Stimulated activated CD4-positive, alpha-beta T cell treated with anti-CD3 and anti-CD28 coated beads, Interleukin-4, amount 100 ng/mL, for 4 hours (primary cell): ENCODE measurements around the gene FARS2.

ENCODE experiments used
- DNase-seq, 2 experiments: peaks; one replicate each; pipeline ENCODE4 v3.0.0-alpha.2; 2020

The FARS2 gene

DNA sequence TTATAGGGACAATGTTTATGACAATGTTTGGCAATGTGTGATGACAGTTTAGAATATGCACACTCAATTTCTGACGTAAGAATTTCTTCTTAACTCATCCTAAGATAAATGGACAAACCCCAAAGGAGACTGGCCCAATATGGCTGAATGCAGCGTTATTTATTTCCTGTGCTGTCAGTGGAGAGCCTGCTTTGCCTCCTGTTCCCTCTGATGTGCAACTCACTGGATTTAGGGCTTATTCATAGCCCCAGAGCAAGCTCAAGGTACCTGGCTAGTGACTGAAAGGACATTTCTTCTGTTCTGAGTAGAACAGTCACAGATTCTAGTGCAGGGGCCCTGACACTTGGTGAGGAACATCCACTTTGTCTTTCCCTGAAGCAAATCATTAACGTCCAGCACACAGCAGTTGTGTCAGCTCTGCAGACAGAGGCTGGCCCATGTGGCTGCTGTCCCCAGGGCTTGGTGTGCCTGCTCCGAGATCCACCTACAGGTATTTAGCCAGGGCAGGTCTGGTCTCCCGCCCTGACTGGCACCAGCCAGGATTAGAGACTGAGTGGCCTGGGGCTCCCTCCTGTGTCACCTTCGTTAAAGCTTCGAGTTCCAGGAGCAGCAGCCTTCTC lies 64.8 kb downstream of the FARS2 start:
- no peak for DNase-seq

DNA sequence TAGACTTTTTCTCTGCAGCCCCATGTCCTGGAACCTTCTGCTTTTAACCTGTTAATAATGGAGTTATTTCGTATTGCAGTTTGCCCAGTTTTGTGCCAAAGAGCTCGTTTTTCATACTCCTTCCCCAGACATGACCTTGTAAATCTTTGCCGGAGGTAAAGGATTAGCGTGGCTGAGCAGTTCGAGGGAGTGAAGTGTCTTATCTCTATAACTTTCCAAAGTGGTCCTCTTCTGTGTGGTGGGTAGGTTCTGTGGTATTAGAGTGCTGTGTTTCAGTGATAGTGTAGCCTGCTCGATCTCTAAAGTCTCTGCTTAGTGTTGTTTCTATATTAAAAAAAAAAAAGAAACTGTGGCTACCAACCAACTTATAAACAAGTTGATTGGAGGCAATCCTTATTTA lies 67.5 kb downstream of the FARS2 start:
- no peak for DNase-seq

DNA sequence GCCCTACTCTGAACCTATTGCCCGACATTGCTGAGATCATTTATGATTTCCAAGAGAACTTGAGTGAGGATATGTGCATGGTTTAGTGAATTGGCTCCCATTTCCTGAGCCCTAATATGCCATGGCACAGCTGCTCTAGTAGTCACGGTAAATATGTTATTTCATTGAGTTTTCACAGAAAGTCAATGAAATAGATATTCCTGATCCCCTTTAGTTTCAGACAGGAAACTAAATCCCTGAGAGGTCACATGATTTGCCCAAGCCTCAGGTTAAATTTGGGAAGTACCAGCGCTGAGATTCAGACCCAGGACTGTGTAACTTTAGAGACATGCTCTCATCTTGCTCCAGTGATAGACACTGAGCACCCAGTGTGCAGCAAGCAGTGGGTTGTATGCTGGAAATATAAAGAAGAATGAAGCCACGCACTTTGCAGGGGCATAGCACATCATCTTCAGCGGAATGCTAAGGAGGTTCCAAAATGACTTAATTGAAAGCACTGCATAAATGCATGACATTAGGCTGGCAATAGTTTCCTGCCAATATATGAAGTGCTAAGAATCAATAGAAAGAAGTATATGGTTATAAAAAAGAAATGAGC lies 70.6 kb downstream of the FARS2 start:
- DNase-seq: no peak

DNA sequence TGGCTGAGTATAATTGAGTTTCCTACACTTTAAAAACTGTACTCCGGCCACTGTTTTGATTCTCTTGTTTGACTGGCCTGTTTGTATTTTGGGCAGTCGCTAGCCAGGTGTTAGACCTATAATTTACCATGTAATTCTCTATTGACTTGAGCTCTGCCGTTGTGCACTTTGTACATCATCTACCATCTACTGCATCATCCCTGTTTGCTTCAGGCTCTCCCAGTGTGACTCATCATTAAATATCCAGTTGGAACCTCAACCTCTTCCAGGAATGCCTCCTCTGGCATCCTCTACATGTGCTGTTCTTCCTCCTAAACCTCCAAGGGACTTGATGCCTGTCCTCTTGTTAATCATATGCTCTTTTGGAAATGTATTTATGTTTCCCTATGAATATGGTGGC lies 72.3 kb downstream of the FARS2 start:
- DNase-seq: no peak

DNA sequence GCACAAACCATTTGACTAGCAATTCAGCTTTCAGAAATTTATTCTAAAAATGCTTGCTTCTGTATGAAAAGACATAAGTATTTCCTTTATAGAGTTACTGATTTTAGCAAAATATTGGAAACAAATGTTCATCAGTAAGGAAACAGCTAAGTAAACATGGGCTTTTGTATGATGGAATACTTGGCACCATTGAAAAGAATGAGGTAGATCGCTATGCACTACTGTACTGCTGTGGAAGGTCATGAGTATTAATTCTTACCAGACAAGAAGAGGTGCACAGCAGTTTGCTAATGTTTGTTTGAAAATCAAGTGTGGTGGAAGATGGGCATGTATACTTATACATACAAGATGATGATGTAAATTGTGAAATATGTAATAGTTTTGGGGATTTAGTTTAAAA lies 73.0 kb downstream of the FARS2 start:
- no peak for DNase-seq

DNA sequence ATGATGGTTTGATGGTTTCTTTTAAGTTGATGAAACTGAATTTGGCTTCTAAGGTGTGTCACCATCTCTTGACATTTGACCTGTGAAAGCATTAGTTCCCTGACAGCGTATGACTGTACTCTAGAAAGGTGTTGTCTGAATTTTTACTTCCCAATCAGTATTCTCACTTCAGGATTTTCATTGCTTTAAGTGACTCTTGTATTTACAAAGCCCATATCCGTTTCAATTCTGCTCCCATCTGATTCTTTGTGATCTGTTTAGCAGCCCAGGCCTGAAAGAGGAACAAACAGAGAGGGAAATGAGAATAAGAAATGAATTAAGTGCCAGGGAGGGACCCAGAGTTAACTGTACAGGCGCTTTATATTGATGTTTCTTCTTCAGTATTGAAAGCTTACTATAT lies 73.7 kb downstream of the FARS2 start:
- DNase-seq: no peak

DNA sequence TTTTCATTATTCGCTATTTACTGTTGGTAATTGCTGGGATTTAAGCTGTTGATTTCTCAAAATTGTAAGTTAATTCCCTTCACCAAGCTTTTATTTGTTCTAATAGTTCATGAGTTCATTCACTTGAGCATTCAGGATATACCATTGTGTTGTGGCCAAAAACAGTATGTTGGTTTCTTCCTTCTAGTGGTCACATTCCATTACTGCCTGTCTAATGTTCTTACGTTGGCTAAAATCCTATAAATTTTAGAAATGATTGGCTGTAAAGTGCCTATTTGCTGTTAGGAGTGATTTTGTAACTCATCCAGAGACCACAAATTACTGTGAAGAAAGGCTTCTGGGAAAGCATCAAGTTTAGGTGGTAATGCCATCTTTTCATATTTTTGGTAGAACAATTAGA lies 76.3 kb downstream of the FARS2 start:
- DNase-seq: no peak

DNA sequence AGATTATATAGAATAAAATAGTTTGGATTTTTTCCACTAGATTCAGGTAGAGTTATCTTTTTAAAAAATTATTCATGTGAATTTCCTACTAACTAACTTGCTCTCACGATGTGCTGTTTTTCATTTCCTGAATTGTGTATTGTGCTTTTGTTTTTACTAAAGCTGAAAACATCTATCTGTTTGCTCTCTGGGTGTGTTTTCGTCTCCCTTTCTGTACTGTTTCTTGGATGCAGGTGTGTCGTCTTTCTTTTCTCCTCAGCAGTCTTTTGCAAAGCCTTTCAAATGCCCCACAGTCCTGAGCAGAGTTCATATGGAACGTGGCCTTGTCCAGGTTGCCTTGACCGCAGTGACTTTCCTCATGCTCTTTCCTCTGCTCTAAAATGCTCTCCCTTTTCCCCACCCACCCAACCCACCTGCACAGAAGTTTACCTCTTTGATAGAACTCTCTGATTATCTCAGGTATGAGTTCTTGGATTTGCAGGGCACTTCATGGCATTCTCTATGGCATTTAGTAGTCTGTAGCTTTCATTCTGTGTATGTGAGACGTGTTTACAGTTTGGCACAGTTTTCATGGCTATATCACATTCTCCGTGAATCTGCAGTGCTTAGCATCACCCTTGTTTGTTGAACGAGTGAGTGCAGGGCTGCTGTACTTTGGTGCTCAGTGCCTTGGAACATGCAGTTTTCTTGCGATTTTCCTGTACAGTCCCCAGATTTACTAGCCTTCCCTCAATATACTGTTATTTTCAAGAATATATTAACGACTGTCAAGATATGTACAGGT lies 77.1 kb downstream of the FARS2 start:
- no peak for DNase-seq

DNA sequence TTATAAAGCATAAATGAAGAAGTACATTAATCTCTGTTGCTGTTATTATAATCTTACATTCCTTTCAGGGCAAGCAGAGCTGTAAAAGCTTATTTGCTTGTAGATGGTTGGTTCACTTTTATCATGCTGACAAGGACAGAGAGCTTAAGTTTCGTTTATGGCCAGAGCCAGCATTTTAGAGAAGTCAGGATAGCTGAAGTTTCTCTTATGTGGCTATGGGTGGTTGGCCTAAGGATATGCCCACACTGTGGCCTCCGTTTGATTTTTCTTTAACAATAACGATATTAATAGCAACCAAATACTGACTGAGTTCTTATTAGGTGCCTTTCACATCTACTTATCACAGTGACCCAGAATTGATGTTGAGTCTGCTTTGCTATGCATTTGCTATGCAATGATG lies 78.5 kb downstream of the FARS2 start:
- DNase-seq: no peak

DNA sequence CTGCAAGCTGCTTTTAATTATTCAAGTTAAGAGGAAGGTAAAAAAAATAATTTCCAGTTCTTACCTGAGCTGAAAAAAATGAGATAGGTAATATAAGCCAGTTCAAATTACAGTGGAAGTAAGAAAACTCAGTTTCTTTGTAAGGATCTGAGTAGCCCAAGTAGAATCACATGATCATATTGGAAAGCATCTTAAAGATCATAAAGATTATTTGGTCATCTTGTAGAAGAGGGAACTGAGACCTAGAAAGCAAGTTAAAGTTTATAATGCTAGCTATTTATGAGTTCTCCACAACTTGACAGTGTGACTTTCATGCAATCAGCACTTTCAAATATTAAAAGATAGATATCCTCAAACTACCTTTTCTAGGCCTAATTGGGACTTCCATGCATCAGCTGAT lies 80.5 kb downstream of the FARS2 start:
- no peak for DNase-seq

DNA sequence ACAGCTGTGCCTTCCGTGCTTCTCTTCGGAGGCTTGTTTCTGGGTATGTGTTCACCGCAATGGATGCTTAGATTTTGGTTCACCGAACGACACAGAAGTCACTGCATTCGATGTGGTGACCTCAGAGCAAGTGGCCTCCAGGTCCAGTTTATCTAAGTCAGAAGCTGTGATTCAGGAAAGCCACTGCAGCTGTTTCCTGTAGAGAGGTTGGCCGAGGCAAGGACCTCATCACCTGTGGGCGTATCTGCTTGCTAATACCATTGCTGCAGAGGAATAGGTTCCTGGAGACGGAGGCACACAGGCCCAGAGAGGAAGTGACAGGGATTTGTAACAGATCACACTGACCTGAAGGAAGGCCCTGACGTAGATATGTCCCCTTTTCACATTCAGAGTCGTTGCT lies 82.7 kb downstream of the FARS2 start:
- no peak for DNase-seq

DNA sequence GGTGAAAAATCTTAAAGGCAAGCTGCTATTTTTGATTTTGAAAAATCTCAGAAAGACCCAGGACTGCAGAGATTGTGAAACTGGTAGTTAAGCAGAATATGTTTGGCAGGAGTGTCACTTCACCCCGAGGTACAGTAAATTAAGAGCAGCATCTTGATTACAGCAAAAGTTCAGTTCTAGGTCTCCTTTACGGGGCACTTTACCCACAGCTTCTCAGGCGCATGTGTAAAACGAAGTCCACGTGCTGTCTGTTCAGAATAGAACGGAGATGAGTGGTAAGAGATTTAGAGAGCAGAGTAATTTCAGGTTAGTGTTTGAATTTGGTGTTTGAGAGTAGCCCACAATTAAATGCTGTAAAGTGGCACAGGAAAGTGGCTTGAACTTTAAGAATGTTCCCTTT lies 84.0 kb downstream of the FARS2 start:
- DNase-seq: no peak

DNA sequence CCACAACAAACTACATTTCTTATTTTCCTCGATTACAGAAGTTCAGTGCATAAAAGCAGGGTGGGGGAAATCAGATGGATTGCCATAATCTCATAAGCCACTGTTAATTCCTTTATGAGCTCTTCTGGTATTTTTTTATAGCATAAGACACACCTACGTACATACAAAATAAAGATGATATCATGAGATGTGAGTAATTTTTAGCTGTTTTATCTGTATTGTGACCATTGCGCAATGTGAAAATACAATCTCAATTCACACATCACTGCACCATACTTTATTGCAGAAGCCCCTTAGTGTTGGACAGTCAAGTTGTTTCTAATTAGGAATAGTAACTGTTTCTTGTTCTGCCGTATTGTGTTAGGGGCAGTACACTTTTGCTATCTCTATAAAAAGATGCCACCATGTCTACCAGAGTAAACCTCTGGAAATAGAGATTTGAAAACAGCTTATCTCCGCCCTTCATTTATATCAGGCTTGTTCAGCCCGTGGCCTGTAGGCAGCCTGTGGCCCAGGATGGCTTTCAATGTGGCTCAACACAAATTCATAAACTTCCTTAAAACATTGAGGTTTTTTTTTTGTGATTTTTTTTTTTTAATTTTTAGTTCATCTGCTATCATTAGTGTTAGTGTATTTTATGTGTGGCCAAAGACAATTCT lies 90.4 kb downstream of the FARS2 start:
- DNase-seq: no peak

DNA sequence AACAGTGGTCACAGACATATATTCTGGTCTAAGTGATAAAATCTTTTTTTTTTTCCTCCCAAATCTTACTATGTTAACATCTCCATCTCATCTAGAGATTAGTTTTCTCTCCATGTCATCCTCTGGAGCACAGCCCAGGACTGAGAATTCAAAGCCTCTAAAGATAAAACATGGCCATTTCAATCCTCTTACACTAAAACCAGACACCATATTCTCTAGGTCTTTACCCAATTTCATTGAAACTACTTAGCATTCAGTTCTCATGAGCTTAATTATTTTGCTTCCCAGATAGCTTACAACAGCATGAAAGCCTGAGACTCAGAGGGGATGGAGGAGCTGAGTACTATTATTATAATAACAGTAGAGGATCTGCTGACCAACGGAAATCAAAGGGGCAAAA lies 92.7 kb downstream of the FARS2 start:
- DNase-seq: no peak

DNA sequence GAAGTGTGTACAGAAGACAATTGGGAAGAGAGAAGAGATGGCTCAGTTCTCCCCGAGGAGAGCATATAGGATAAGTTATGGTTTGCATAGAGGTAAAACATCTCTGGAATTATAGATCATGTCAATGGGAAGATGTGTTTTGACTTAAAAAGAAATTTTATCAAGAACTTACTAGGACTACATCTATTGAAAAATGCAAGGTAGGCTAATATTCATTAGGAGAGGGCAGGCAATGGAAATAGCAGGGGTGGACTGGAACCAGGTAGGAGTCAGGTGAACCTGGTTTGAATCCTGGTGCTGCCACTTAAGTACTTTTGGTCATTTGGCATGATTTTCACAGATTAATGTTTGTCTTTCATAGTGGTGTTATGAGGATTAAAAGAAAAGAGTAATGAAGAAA lies 96.2 kb downstream of the FARS2 start:
- DNase-seq: no peak

DNA sequence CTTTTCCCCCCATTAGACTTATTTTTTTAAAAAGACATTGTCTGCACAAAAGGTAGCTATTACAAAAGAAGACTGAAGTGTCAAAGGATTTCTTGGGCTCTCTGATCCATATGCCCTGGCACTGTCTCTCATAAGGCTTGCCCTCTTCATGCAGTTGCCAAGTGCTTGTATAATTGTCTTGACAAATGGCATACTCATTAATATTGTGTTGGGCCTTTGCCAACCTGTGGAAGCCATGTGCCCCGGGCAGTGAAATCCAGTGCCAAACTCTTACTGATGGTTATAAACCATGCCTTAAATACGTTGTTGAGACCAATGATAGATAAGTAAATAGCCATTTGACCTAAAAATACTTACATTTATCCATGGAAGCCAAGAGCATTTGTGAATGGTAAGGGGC lies 98.1 kb downstream of the FARS2 start:
- no peak for DNase-seq

DNA sequence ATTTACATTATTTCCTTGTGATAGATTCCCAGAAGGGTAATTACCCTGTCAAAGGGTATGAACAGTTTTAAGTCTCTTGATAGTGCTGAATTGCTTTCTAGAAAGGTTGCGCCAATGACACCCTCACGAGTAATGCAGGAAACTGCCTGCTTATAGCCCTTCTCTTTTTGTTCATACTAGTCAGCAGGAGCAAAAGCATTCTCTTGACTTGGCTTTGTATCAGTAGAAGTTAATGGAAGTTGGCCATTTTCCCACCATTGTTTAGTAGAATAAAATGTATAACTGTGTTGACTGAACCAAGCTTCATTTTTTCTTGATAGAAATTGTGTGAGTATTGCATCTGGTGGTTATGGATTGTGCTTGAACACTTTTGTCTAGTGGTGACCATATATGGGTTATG lies 100.1 kb downstream of the FARS2 start:
- no peak for DNase-seq

DNA sequence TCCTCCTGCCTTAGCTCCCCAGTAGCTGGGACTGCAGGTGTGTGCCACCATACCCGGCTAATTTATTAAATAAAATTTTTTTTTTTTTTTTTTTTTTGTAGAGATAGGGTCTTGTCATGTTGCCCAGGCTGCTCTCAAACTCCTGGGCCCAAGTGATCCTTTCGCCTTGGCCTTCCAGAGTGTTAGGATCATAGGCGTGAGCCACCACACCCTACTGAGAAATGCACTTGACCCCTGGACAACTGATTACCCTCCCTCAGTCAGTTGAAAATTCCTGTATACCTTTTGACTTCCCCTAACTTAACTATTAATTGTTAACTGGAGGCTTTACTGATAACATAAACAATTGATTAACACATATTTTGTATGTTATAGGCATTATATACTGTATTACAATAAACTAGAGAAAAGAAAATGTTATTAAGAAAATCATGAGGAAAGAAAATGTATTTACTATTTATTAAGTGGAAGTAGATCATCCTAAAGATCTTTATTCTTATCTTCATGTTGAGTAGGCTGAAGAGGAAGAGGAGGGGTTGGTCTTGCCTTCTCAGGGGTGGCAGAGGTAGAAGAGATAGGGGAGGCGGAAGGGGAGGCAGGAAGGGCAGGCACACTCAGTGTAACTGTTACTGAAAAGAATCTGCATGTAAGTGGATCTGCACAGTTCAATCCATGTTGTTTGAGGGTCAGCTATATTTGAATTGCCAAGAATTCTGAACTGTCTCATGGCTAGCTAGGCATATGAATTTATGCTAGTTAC lies 104.3 kb downstream of the FARS2 start:
- no peak for DNase-seq

DNA sequence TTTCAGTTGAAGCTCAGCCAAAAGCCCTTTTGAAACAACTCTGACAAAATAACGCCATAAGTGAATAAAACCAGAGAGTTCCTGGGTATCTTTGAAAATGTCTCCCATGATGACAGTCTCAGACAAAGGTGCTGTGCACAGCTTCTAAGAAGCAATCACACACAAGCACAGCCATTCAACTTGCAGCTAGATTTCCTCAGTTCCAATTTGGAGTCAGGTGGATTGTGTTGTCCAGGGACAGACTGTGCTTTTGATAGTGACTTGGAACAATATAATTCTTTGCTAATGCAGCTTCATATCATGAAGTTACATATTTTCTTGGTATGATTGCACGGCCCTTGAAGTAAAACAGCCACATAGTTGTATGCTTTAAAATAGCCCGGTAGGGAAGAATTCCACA lies 105.6 kb downstream of the FARS2 start:
- no peak for DNase-seq

DNA sequence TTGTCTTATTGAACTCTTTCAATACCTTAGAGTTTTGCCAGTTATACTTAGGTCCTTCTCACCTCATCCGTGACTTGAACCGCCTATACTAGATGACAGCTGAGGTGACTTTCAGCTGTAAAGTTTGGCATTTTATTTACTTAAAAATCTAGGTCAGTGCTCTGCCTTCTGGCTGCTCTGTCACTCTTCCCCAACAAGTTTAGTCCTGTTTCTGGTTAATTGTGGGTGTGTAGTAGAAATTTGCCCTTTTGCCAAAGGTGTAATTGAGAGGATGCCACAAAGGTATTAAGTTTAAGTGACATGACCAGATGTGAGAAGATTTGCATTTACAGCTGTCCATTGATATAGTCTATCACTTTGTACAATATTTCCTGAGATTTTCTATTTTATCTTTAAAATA lies 106.2 kb downstream of the FARS2 start:
- DNase-seq: no peak

DNA sequence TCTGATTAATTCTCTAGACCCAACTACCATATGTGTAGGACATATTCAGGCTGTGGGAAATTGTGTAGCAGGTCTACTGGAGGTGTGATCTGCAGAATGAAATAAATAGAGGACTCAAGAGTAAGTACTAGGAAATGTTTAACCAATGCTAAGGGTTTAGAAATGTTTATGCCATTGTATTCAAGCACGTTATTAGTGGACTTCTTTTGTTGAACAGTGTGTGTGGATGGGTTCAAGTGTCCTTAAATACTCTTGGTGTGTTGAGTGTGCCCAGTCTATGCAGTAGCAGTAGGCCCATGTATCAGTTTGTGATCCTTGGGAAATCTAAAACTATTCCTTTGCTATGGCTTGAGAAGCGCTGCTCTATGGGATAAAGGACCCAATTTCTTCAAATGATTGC lies 112.1 kb downstream of the FARS2 start:
- DNase-seq: no peak

DNA sequence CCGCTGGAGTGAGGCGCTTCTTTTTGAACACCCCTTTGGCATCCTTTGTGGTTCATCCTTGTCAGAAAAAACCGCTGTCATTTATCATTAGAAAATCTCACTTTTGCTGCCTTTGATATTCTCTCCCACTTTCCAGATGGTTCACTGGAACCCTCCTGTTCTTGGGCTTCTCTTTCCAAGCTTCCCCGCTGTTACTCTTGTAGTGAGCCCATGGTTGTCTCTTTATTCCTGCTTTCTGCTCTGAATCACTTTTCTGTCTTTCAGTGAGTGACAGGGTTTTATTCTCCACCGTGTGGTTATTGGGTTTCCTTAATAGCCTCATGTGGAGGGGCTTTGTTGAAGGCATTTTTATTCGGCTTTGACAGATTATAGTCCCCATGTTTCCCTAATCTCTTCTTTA lies 117.0 kb downstream of the FARS2 start:
- no peak for DNase-seq

DNA sequence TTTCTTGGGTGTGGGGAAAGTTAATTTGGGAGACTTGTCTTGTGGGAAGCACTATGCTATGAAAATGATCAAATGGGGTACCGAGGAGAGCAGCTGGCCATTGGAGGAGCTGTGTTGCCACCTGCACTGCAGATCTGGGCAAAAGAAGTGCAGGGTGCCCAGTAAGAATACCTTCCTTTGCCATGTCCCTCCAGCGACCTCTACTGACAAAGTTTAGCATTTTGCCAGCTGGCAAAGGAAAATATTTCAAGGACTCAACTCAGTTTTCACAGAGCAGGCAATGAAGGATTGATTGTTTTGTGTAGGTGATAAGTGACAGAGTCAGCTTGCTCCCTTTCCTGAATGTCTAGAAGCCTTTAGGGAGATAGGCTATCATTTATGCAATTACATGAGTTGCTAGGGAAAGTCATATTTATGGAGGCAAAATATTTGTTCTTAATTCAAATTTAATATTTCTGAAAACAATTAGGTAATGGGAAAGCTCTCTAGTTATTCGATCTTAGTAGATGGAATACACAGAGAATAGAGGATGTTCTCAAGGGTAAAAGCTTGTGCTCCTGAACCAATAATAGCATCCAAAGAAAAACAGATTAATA lies 118.4 kb downstream of the FARS2 start:
- no peak for DNase-seq
